IMR-90 (cell line): ENCODE measurements around the gene DHDH. TPM values are rescaled to one million over a fixed set of nuclear protein-coding genes. Genes with fewer than 3 reads are reported as not detected.
A peak's percentile ranks its signal among the peaks of the same experiment; 100 is the strongest.

ENCODE experiments used
- ATAC-seq: fragments of 200-7000 bp; cut with Tn5 transposase; 2 replicates; pipeline ENCODE4 v1.9.1; 2020; ENCODE audit warnings: low read depth, mild to moderate bottlenecking, moderate library complexity
- BruUV-seq: library from RNA; stranded (reverse); fragments of 400-500 nt; replicated peaks from 2 replicates; lab custom pipeline; 2021; lab: Mats Ljungman, UMichigan
- CTCF ChIA-PET: fragments of 300-600 bp; formaldehyde crosslinking; extraction: SDS; loops from one replicate; lab custom pipeline; 2021; ENCODE audit warnings: antibody characterized with exemption; lab: Yijun Ruan, JAX
- POLR2A ChIA-PET: fragments of 300-600 bp; sonication (Branson Sonifier 250); formaldehyde crosslinking; loops from one replicate; lab custom pipeline; 2022; ENCODE audit warnings: antibody characterized with exemption; ENCODE audit not compliant: unreplicated experiment; lab: Charles Lee
- DNase-seq: peaks from one replicate; pipeline ENCODE4 v3.0.0; 2013
- H2AFZ ChIP-seq: replicated peaks from 2 replicates; pipeline ENCODE3; 2013; ENCODE audit warnings: low read length, mild to moderate bottlenecking; ENCODE audit not compliant: poor library complexity
- H2AK5ac ChIP-seq: 2 replicates; pipeline ENCODE4 v1.6.1; 2013; ENCODE audit warnings: low read depth, low read length, inconsistent platforms
- H2AK9ac ChIP-seq: replicated peaks from 2 replicates; pipeline ENCODE3; 2013; ENCODE audit warnings: mild to moderate bottlenecking, low read depth, low read length, moderate library complexity; ENCODE audit not compliant: poor library complexity
- H2BK120ac ChIP-seq: 2 replicates; pipeline ENCODE4 v1.6.1; 2013; ENCODE audit warnings: low read depth, low read length, inconsistent platforms
- H2BK15ac ChIP-seq: 3 replicates; pipeline ENCODE4 v1.6.1; 2013; ENCODE audit warnings: low read depth, low read length, inconsistent platforms
- H2BK20ac ChIP-seq: 2 replicates; pipeline ENCODE4 v1.6.1; 2013; ENCODE audit warnings: low read depth, mild to moderate bottlenecking, inconsistent platforms, low read length, moderate library complexity
- H2BK5ac ChIP-seq: 2 replicates; pipeline ENCODE4 v1.6.1; 2013; ENCODE audit warnings: mild to moderate bottlenecking, low read depth, low read length, inconsistent platforms; ENCODE audit not compliant: poor library complexity, severe bottlenecking
- H3K14ac ChIP-seq: replicated peaks from 2 replicates; pipeline ENCODE4 v1.6.1; 2013; ENCODE audit warnings: low read depth, low read length, inconsistent platforms
- H3K18ac ChIP-seq: 2 replicates; pipeline ENCODE4 v1.6.1; 2013; ENCODE audit warnings: low read depth, low read length, control low read depth
- H3K23ac ChIP-seq: 2 replicates; pipeline ENCODE4 v1.6.1; 2013; ENCODE audit warnings: low read depth, low read length, inconsistent platforms
- H3K27ac ChIP-seq: 2 replicates; pipeline ENCODE4 v1.5.1; 2013; ENCODE audit warnings: mild to moderate bottlenecking, control low read depth, low read length; ENCODE audit not compliant: insufficient read depth
- H3K27me3 ChIP-seq: 2 replicates; pipeline ENCODE4 v1.6.1; 2013; ENCODE audit warnings: low read length; ENCODE audit not compliant: control insufficient read depth, insufficient read depth
- H3K36me3 ChIP-seq: 2 replicates; pipeline ENCODE4 v1.6.1; 2013; ENCODE audit warnings: low read length, mixed read lengths; ENCODE audit not compliant: control insufficient read depth, insufficient read depth
- H3K4ac ChIP-seq: 2 replicates; pipeline ENCODE4 v1.6.1; 2013; ENCODE audit warnings: low read depth, low read length, inconsistent platforms
- H3K4me1 ChIP-seq: 2 replicates; pipeline ENCODE4 v1.6.1; 2013; ENCODE audit warnings: low read length, mixed read lengths; ENCODE audit not compliant: control insufficient read depth, insufficient read depth
- H3K4me2 ChIP-seq: 2 replicates; pipeline ENCODE4 v1.6.1; 2013; ENCODE audit warnings: low read depth, mild to moderate bottlenecking, control low read depth, low read length, moderate library complexity
- H3K4me3 ChIP-seq: 2 replicates; pipeline ENCODE4 v1.5.1; 2013; ENCODE audit warnings: low read depth, mild to moderate bottlenecking, control low read depth, low read length, moderate library complexity; ENCODE audit not compliant: insufficient read depth
- H3K56ac ChIP-seq: 2 replicates; pipeline ENCODE4 v1.6.1; 2013; ENCODE audit warnings: low read length, inconsistent platforms; ENCODE audit not compliant: insufficient read depth; ENCODE audit errors: extremely low read depth
- H3K79me1 ChIP-seq, 2 experiments: 2 replicates each; pipeline ENCODE4 v1.6.1; 2013; ENCODE audit warnings: low read length in 2 of 2, inconsistent platforms in 1 of 2, low read depth in 1 of 2
- H3K9ac ChIP-seq: 2 replicates; pipeline ENCODE4 v1.6.1; 2013; ENCODE audit warnings: low read depth, low read length, control low read depth
- H3K9me1 ChIP-seq: 2 replicates; pipeline ENCODE4 v1.6.1; 2013; ENCODE audit warnings: low read length, inconsistent platforms; ENCODE audit not compliant: insufficient read depth
- H3K9me3 ChIP-seq: 2 replicates; pipeline ENCODE4 v1.6.1; 2013; ENCODE audit warnings: low read length; ENCODE audit not compliant: control insufficient read depth, insufficient read depth
- H4K20me1 ChIP-seq: 2 replicates; pipeline ENCODE4 v1.6.1; 2013; ENCODE audit warnings: low read length, inconsistent platforms; ENCODE audit not compliant: insufficient read depth
- H4K5ac ChIP-seq: 2 replicates; pipeline ENCODE4 v1.6.1; 2013; ENCODE audit warnings: mild to moderate bottlenecking, low read depth, low read length, control low read depth
- H4K8ac ChIP-seq, 2 experiments: 2 replicates each; pipeline ENCODE4 v1.6.1; 2013; ENCODE audit warnings: low read depth in 2 of 2, low read length in 2 of 2, control low read depth in 1 of 2, inconsistent platforms in 1 of 2
- H4K91ac ChIP-seq: 2 replicates; pipeline ENCODE4 v1.6.1; 2013; ENCODE audit warnings: low read depth, low read length, inconsistent platforms; ENCODE audit not compliant: insufficient read depth
- BHLHE40 ChIP-seq: fragments of 150-350 bp; IDR thresholded peaks from 2 replicates; pipeline ENCODE4 v1.6.1; 2016; ENCODE audit warnings: mild to moderate bottlenecking, low read depth, low read length
- CEBPB ChIP-seq: IDR thresholded peaks from 2 replicates; pipeline ENCODE4 v1.6.1; 2012; ENCODE audit warnings: low read depth, low read length, improper control_type of control experiment
- CHD1 ChIP-seq: IDR thresholded peaks from 2 replicates; pipeline ENCODE4 v1.6.1; 2012; ENCODE audit warnings: low read depth, low read length, improper control_type of control experiment
- FOS ChIP-seq: fragments of 150-350 bp; IDR thresholded peaks from 2 replicates; pipeline ENCODE4 v1.6.1; 2016; ENCODE audit warnings: low read depth, low read length
- MAFK ChIP-seq: IDR thresholded peaks from 2 replicates; pipeline ENCODE4 v1.6.1; 2012; ENCODE audit warnings: low read depth, low read length, improper control_type of control experiment
- MAZ ChIP-seq: IDR thresholded peaks from 2 replicates; pipeline ENCODE4 v1.6.1; 2012; ENCODE audit warnings: low read depth, mild to moderate bottlenecking, low read length, improper control_type of control experiment, moderate library complexity, borderline replicate concordance
- MXI1 ChIP-seq: IDR thresholded peaks from 2 replicates; pipeline ENCODE4 v1.6.1; 2012; ENCODE audit warnings: low read depth, mild to moderate bottlenecking, low read length, moderate library complexity, borderline replicate concordance
- RCOR1 ChIP-seq: IDR thresholded peaks from 2 replicates; pipeline ENCODE4 v1.6.1; 2012; ENCODE audit warnings: mild to moderate bottlenecking, low read length, improper control_type of control experiment; ENCODE audit not compliant: insufficient replicate concordance
- RFX5 ChIP-seq: IDR thresholded peaks from 2 replicates; pipeline ENCODE4 v1.8.0; 2012; ENCODE audit warnings: low read depth, mild to moderate bottlenecking, low read length, moderate library complexity
- SMC3 ChIP-seq: fragments of 150-350 bp; IDR thresholded peaks from 2 replicates; pipeline ENCODE4 v1.6.1; 2016; ENCODE audit warnings: low read depth, mild to moderate bottlenecking, antibody characterized with exemption, low read length, moderate library complexity
- WGBS, 2 experiments: methylation state at CpG; one replicate each; pipeline versions ENCODE4 v1.1.5 to v1.1.7; 2013; ENCODE audit warnings: missing lambda C conversion rate in 2 of 2; ENCODE audit not compliant: insufficient read length in 1 of 2; ENCODE audit errors: extremely low coverage in 2 of 2; 5-methylcytosine and 5-hydroxymethylcytosine counted together
- dilution Hi-C: fragments of 300-500 bp; cut with HindIII; formaldehyde crosslinking; loops from one replicate; pipeline ENCODE4 v1.14.3; 2018; ENCODE audit warnings: low sequenced_read_pairs; ENCODE audit not compliant: unreplicated experiment
- in situ Hi-C: fragments of 300-500 bp; cut with MboI; formaldehyde crosslinking; loops from 3 replicates; pipeline ENCODE4 v1.14.3; 2019; ENCODE audit warnings: low sequenced_read_pairs, inconsistent platforms, mixed read lengths
- intact Hi-C: fragments of 100-400 bp; cut with micrococcal nuclease; formaldehyde crosslinking; loops from 2 replicates; pipeline ENCODE4 v1.10.0; 2022
- polyA plus RNA-seq, 3 experiments: library from polyadenylated mRNA; depleted of rRNA; stranded (reverse); fragments of >200 nt; gene quantifications; 2 replicates each; pipeline ENCODE4 v1.2.3, GENCODE V29; 2012; ENCODE audit warnings: low replicate concordance in 1 of 3
- total RNA-seq: library from RNA; depleted of rRNA; stranded (reverse); fragments of >200 nt; gene quantifications from 2 replicates; pipeline ENCODE4 v1.2.3, GENCODE V29; 2012
- TF ChIP-seq, protein P1 (sequence below): conservative IDR thresholded peaks from 2 replicates; pipeline ENCODE4 v1.5.1; 2012; ENCODE audit warnings: mild to moderate bottlenecking, low read depth, low read length, improper control_type of control experiment
- TF ChIP-seq, protein P2 (sequence below): fragments of 150-350 bp; IDR thresholded peaks from 2 replicates; pipeline ENCODE4 v1.6.1; 2017; ENCODE audit warnings: mild to moderate bottlenecking, antibody characterized with exemption, low read length, low read depth
- TF ChIP-seq, protein P3 (sequence below): fragments of 150-350 bp; IDR thresholded peaks from 2 replicates; pipeline ENCODE4 v1.6.1; 2016; ENCODE audit warnings: low read depth, mild to moderate bottlenecking, low read length, moderate library complexity, borderline replicate concordance

The DHDH gene
- total and polyA plus RNA-seq, 2 of the 4 experiments (the other 2 are of a cell fraction): 0.36 to 0.53 TPM

DNA sequence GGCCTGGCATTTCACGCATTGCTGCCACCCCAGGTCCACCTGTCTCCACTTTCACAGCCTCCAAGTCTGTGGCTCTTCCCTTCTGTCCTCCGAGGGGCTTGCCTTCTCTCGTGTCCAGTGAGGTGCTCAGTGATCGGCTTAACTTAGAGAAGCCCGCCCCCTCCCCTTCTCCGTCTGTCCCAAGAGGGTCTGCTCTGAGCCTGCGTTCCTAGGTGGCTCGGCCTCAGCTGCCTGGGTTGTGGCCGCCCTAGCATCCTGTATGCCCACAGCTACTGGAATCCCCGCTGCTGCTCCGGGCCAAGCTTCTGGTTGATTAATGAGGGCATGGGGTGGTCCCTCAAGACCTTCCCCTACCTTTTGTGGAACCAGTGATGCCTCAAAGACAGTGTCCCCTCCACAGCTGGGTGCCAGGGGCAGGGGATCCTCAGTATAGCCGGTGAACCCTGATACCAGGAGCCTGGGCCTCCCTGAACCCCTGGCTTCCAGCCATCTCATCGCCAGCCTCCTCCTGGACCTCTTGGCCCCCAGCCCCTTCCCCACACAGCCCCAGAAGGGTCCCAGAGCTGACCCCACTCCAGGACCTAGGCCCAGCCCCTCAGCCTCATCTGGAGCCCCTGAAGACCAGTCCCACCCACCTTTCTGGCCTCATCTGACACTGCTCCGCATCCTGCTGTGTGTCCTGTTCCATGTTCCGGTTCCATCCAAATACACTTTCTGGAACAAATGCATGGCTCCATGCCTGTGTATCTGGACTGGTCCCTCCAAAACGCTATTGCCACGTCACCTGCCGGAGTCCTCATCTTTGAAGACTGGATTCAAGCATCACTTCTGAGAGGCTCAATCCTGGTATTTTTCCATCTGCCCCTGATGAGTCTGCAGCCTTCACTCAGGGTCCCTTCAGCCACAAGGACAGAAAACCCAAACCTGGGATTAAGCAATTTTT lies 10.7 kb upstream of the DHDH start:
- no peak overlapping the region for H3K23ac ChIP-seq
- H3K14ac ChIP-seq: no peak overlapping the region
- no peak overlapping the region for H3K18ac ChIP-seq
- H2AFZ ChIP-seq: no peak overlapping the region
- intact Hi-C loops (no loop called here), dilution Hi-C loops (no loop called here), in situ Hi-C loops (no loop called here)
- BruUV-seq: TSS peak; percentile 94
- H3K4me1 ChIP-seq: peaks cover 11% of the 10 kb centered on the region
- H3K4me2 ChIP-seq: no peak overlapping the region
- no peak overlapping the region for H2BK20ac ChIP-seq
- H3K27me3 ChIP-seq: no peaks in the 10 kb centered on the region
- no peak overlapping the region for H3K27ac ChIP-seq
- no peak for DNase-seq
- H3K36me3 ChIP-seq: peaks cover 42% of the 10 kb centered on the region
- no peak overlapping the region for H2AK5ac ChIP-seq
- ChIA-PET POLR2A (interaction anchor here (0.6 kb wide), 1 partner anchor 21 kb away, joined by 9 read pairs; no protein-coding TSS in a partner anchor), CTCF (no interaction called here)
- H4K20me1 ChIP-seq: no peaks in the 10 kb centered on the region; the same call in 1 of the 2 replicates
- H2BK5ac ChIP-seq: no peak overlapping the region
- no peak overlapping the region for H2BK120ac ChIP-seq
- H3K9ac ChIP-seq: no peak overlapping the region
- H3K9me3 ChIP-seq: no peaks in the 10 kb centered on the region
- H4K5ac ChIP-seq: no peak overlapping the region
- ATAC-seq: no peak
- H4K8ac ChIP-seq: no peak overlapping the region
- no peak overlapping the region for H3K4me3 ChIP-seq
- H3K4ac ChIP-seq: no peak overlapping the region
- peaks cover 12% of the 10 kb centered on the region; the same call in 1 of the 2 replicates for H3K9me1 ChIP-seq
- no peak overlapping the region for H3K56ac ChIP-seq
- peaks cover 0 to 13% of the 10 kb centered on the region in 2 experiments; a peak in 1 of 4 replicates for H3K79me1 ChIP-seq
- H2BK15ac ChIP-seq: no peak overlapping the region
- no peak overlapping the region for H2AK9ac ChIP-seq
- H4K91ac ChIP-seq: no peak overlapping the region
- WGBS, 2 experiments: 95% methylated on average over 10 of the region's 18 CpGs; no CpG with 5 or more reads in 1 of the 2 experiments
- no peak for TF ChIP-seq SMC3
- no peak for TF ChIP-seq RFX5
- no peak for TF ChIP-seq CEBPB
- no peak for TF ChIP-seq MAFK
- no peak for TF ChIP-seq RCOR1
- TF ChIP-seq, protein P1, sequence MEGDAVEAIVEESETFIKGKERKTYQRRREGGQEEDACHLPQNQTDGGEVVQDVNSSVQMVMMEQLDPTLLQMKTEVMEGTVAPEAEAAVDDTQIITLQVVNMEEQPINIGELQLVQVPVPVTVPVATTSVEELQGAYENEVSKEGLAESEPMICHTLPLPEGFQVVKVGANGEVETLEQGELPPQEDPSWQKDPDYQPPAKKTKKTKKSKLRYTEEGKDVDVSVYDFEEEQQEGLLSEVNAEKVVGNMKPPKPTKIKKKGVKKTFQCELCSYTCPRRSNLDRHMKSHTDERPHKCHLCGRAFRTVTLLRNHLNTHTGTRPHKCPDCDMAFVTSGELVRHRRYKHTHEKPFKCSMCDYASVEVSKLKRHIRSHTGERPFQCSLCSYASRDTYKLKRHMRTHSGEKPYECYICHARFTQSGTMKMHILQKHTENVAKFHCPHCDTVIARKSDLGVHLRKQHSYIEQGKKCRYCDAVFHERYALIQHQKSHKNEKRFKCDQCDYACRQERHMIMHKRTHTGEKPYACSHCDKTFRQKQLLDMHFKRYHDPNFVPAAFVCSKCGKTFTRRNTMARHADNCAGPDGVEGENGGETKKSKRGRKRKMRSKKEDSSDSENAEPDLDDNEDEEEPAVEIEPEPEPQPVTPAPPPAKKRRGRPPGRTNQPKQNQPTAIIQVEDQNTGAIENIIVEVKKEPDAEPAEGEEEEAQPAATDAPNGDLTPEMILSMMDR: no peak
- no peak for TF ChIP-seq CHD1
- no peak for TF ChIP-seq MXI1
- TF ChIP-seq MAZ: no peak
- TF ChIP-seq BHLHE40: no peak
- TF ChIP-seq, protein P2, sequence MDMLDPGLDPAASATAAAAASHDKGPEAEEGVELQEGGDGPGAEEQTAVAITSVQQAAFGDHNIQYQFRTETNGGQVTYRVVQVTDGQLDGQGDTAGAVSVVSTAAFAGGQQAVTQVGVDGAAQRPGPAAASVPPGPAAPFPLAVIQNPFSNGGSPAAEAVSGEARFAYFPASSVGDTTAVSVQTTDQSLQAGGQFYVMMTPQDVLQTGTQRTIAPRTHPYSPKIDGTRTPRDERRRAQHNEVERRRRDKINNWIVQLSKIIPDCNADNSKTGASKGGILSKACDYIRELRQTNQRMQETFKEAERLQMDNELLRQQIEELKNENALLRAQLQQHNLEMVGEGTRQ: no peak
- TF ChIP-seq, protein P3, sequence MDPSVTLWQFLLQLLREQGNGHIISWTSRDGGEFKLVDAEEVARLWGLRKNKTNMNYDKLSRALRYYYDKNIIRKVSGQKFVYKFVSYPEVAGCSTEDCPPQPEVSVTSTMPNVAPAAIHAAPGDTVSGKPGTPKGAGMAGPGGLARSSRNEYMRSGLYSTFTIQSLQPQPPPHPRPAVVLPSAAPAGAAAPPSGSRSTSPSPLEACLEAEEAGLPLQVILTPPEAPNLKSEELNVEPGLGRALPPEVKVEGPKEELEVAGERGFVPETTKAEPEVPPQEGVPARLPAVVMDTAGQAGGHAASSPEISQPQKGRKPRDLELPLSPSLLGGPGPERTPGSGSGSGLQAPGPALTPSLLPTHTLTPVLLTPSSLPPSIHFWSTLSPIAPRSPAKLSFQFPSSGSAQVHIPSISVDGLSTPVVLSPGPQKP: no peak
- TF ChIP-seq FOS: no peak
